ENCODE results near the gene SNX22.

Gene SNX22

GRCh38 chr15:64155802-64156651 is 4.5 kb downstream of the SNX22 start:
- no peak for DNase-seq

- no peak for DNase-seq
These were observed 5.3 kb downstream of the SNX22 start for GRCh38 chr15:64156652-64157331.

- no peak for DNase-seq
These were observed 6.1 kb downstream of the SNX22 start for GRCh38 chr15:64157599-64158125.

- no peak for DNase-seq
These were observed 7.0 kb downstream of the SNX22 start for GRCh38 chr15:64158363-64159134.

GRCh38 chr15:64161688-64162477 is 10.4 kb downstream of the SNX22 start:
- no peak for DNase-seq

GRCh38 chr15:64162478-64162868 is 10.9 kb downstream of the SNX22 start:
- no peak for DNase-seq

GRCh38 chr15:64162869-64163658 is 11.5 kb downstream of the SNX22 start, which contains the start of gene PPIB:
TSS of gene PPIB (minus strand) at chr15:64163022. CDS start at chr15:64162986, 36 bp downstream.
- peak; percentile 90 for DNase-seq

GRCh38 chr15:64163659-64164362 is 12.3 kb downstream of the SNX22 start:
- no peak for DNase-seq

- DNase-seq, result no peak
These were observed 12.9 kb downstream of the SNX22 start for GRCh38 chr15:64164436-64164835.

- no peak for DNase-seq
These were observed 14.8 kb downstream of the SNX22 start for GRCh38 chr15:64166102-64166890.

GRCh38 chr15:64180235-64180824 is 28.8 kb downstream of the SNX22 start:
- DNase-seq, result no peak

- no peak for DNase-seq
These were observed 31.4 kb downstream of the SNX22 start for GRCh38 chr15:64182859-64183370.

- DNase-seq, result no peak
These were observed 33.8 kb downstream of the SNX22 start for GRCh38 chr15:64185146-64185911.

GRCh38 chr15:64187396-64188191 is 36.1 kb downstream of the SNX22 start:
- DNase-seq, result no peak

- no peak for DNase-seq
These were observed 40.7 kb downstream of the SNX22 start for GRCh38 chr15:64191971-64192830.

- no peak for DNase-seq
These were observed 42.4 kb downstream of the SNX22 start for GRCh38 chr15:64193971-64194370.
